GM23338 (cell line): Measurements from ENCODE around the gene FBXO24. TPM values are rescaled to one million over a fixed set of nuclear protein-coding genes. Genes with fewer than 3 reads are reported as not detected.

ENCODE experiments used
- ATAC-seq: fragments of 200-7000 bp; cut with Tn5 transposase; 3 replicates; pipeline ENCODE4 v1.9.1; 2020
- DNase-seq: peaks from one replicate; pipeline ENCODE4 v3.0.0-alpha.2; 2015; ENCODE audit warnings: low spot score
- H2AFZ ChIP-seq: fragments of 200-600 bp; sonication (generic); 2 replicates; pipeline ENCODE4 v1.8.0; 2016; ENCODE audit warnings: antibody characterized with exemption, mild to moderate bottlenecking, moderate library complexity
- H3F3A ChIP-seq: fragments of 200-600 bp; sonication (generic); replicated peaks from 2 replicates; pipeline ENCODE4 v1.8.0; 2017; ENCODE audit warnings: antibody characterized with exemption, mixed run types, low read depth
- H3K27ac ChIP-seq: fragments of 200-600 bp; sonication (generic); 2 replicates; pipeline ENCODE4 v1.6.1; 2016; ENCODE audit warnings: low read depth
- H3K27me3 ChIP-seq: fragments of 200-600 bp; sonication (generic); 2 replicates; pipeline ENCODE4 v1.8.0; 2016; ENCODE audit warnings: mild to moderate bottlenecking, mixed run types, moderate library complexity; ENCODE audit not compliant: insufficient read depth
- H3K36me3 ChIP-seq: fragments of 200-600 bp; sonication (generic); 2 replicates; pipeline ENCODE4 v1.8.0; 2016; ENCODE audit warnings: mild to moderate bottlenecking; ENCODE audit not compliant: insufficient read depth
- H3K4me1 ChIP-seq: fragments of 200-600 bp; sonication (generic); 2 replicates; pipeline ENCODE4 v1.8.0; 2016; ENCODE audit warnings: mild to moderate bottlenecking, moderate library complexity; ENCODE audit not compliant: insufficient read depth
- H3K4me2 ChIP-seq: fragments of 200-600 bp; sonication (generic); 2 replicates; pipeline ENCODE4 v1.7.1; 2017; ENCODE audit warnings: mixed run types
- H3K4me3 ChIP-seq: fragments of 200-600 bp; sonication (generic); 2 replicates; pipeline ENCODE4 v1.6.1; 2016; ENCODE audit warnings: mixed run types
- H3K79me2 ChIP-seq: fragments of 200-600 bp; sonication (generic); replicated peaks from 2 replicates; pipeline ENCODE4 v1.8.0; 2017; ENCODE audit warnings: mild to moderate bottlenecking; ENCODE audit not compliant: insufficient read depth
- H3K9me2 ChIP-seq: fragments of 200-600 bp; sonication (generic); 2 replicates; pipeline ENCODE4 v1.8.0; 2017; ENCODE audit not compliant: insufficient read depth
- H4K20me1 ChIP-seq: fragments of 200-600 bp; sonication (generic); replicated peaks from 2 replicates; pipeline ENCODE4 v1.8.0; 2017; ENCODE audit warnings: mild to moderate bottlenecking; ENCODE audit not compliant: insufficient read depth
- H3K27ac Mint-ChIP-seq: 2 replicates; pipeline ENCODE4 v1.8.0; 2020; ENCODE audit warnings: inconsistent platforms, mild to moderate bottlenecking, moderate library complexity, mixed read lengths
- H3K27me3 Mint-ChIP-seq: 3 replicates; pipeline ENCODE4 v1.8.0; 2022; ENCODE audit warnings: low read depth, mild to moderate bottlenecking, moderate library complexity, mixed read lengths, inconsistent platforms; ENCODE audit not compliant: insufficient read depth, poor library complexity
- H3K36me3 Mint-ChIP-seq: 3 replicates; pipeline ENCODE4 v1.8.0; 2021; ENCODE audit warnings: low read depth, mild to moderate bottlenecking, inconsistent platforms, moderate library complexity, mixed read lengths
- H3K4me1 Mint-ChIP-seq: 3 replicates; pipeline ENCODE4 v1.8.0; 2020; ENCODE audit warnings: mild to moderate bottlenecking, inconsistent platforms, mixed read lengths
- H3K4me3 Mint-ChIP-seq: 3 replicates; pipeline ENCODE4 v1.8.0; 2021; ENCODE audit warnings: moderate library complexity, mild to moderate bottlenecking, inconsistent platforms, mixed read lengths
- H3K9me3 Mint-ChIP-seq: 3 replicates; pipeline ENCODE4 v1.8.0; 2020; ENCODE audit warnings: moderate library complexity, mild to moderate bottlenecking, inconsistent platforms, mixed read lengths
- CREB1 ChIP-seq: fragments of 250-450 bp; sonication (Bioruptor Pico); IDR thresholded peaks from 2 replicates; pipeline ENCODE4 v1.5.0; 2020; ENCODE audit warnings: low read depth, mild to moderate bottlenecking, moderate library complexity
- CTCF ChIP-seq, 2 experiments: fragments of 200-600 bp in 1 of 2; sonication (generic) in 1 of 2; conservative IDR thresholded peaks; 2 replicates each; pipeline versions ENCODE4 v1.5.1 to v1.6.1; 2016 to 2017; ENCODE audit warnings: antibody characterized with exemption in 2 of 2, low read depth in 2 of 2, mild to moderate bottlenecking in 2 of 2, moderate library complexity in 1 of 2
- ETS1 ChIP-seq: IDR thresholded peaks from 2 replicates; pipeline ENCODE4 v1.6.1; 2016; ENCODE audit warnings: antibody characterized with exemption
- EZH2 ChIP-seq: fragments of 200-600 bp; sonication (generic); IDR thresholded peaks from one replicate; pipeline ENCODE4 v1.8.0; 2017; ENCODE audit warnings: antibody characterized with exemption, mild to moderate bottlenecking, low read depth; ENCODE audit not compliant: unreplicated experiment
- EZH2phosphoT487 ChIP-seq: fragments of 200-600 bp; sonication (generic); IDR thresholded peaks from one replicate; pipeline ENCODE4 v1.8.1; 2018; ENCODE audit warnings: antibody characterized with exemption; ENCODE audit not compliant: unreplicated experiment
- JUNB ChIP-seq: IDR thresholded peaks from one replicate; pipeline ENCODE4 v1.6.1; 2016; ENCODE audit warnings: antibody characterized with exemption; ENCODE audit not compliant: unreplicated experiment
- NANOG ChIP-seq: IDR thresholded peaks from 2 replicates; pipeline ENCODE4 v1.6.1; 2016; ENCODE audit warnings: antibody characterized with exemption, borderline replicate concordance
- POLR2AphosphoS5 ChIP-seq: IDR thresholded peaks from 2 replicates; pipeline ENCODE4 v1.6.1; 2016; ENCODE audit warnings: antibody characterized with exemption, low read depth
- REST ChIP-seq: IDR thresholded peaks from one replicate; pipeline ENCODE4 v1.6.1; 2018; ENCODE audit warnings: antibody characterized with exemption; ENCODE audit not compliant: unreplicated experiment
- STAT1 ChIP-seq: IDR thresholded peaks from one replicate; pipeline ENCODE4 v1.6.1; 2016; ENCODE audit warnings: antibody characterized with exemption; ENCODE audit not compliant: unreplicated experiment
- ZNF114 ChIP-seq: fragments of 250-450 bp; sonication (Bioruptor Pico); IDR thresholded peaks from 2 replicates; pipeline ENCODE4 v1.5.0; 2020; ENCODE audit warnings: mild to moderate bottlenecking, moderate library complexity
- ZNF331 ChIP-seq: fragments of 250-450 bp; sonication (Bioruptor Pico); IDR thresholded peaks from 2 replicates; pipeline ENCODE4 v1.5.0; 2020; ENCODE audit warnings: low read depth, mild to moderate bottlenecking, moderate library complexity
- polyA plus RNA-seq: library from polyadenylated mRNA; unstranded; fragments of >200 nt; fragmentation: Nextera tagmentation; extraction: Ambion mirVana; gene quantifications from 2 replicates; pipeline ENCODE4 v1.2.1, GENCODE V29; 2016
- total RNA-seq: library from RNA; depleted of rRNA; stranded (reverse); fragments of >200 nt; shearing (Covaris generic); gene quantifications from 2 replicates; pipeline ENCODE4 v1.2.3, GENCODE V29; 2014
- TF ChIP-seq, protein P1 (sequence below): fragments of 250-450 bp; sonication (Bioruptor Pico); IDR thresholded peaks from 2 replicates; pipeline ENCODE4 v1.5.0; 2020; ENCODE audit warnings: mild to moderate bottlenecking, moderate library complexity

The FBXO24 gene
- total and polyA plus RNA-seq, 2 experiments from 2014 or later, result 2.1 to 2.4 TPM

- Histone ChIP-seq H3K9me2 (no peaks in the 10 kb centered on the region), H3F3A (no peaks in the 10 kb centered on the region), H3K36me3 (no peaks in the 10 kb centered on the region; the same call in 1 of the 2 replicates), H2AFZ (no peak overlapping the region), H3K27me3 (no peaks in the 10 kb centered on the region), H3K4me2 (no peak overlapping the region), H3K4me1 (no peaks in the 10 kb centered on the region), H3K27ac (no peak overlapping the region), H3K4me3 (no peak overlapping the region), H4K20me1 (no peaks in the 10 kb centered on the region), H3K79me2 (no peaks in the 10 kb centered on the region)
- Mint-ChIP-seq H3K4me1 (no peaks in the 10 kb centered on the region; the same call in 2 of the 3 replicates), H3K27me3 (no peaks in the 10 kb centered on the region), H3K27ac (no peak overlapping the region), H3K9me3 (no peaks in the 10 kb centered on the region; the same call in 2 of the 3 replicates), H3K4me3 (no peak overlapping the region), H3K36me3 (peaks cover 15% of the 10 kb centered on the region)
- no peak for DNase-seq
- ATAC-seq, result no peak
- TF ChIP-seq EZH2, result no peak
- no peak for TF ChIP-seq CREB1 (CRISPR knock-in tag)
- TF ChIP-seq, protein P1, sequence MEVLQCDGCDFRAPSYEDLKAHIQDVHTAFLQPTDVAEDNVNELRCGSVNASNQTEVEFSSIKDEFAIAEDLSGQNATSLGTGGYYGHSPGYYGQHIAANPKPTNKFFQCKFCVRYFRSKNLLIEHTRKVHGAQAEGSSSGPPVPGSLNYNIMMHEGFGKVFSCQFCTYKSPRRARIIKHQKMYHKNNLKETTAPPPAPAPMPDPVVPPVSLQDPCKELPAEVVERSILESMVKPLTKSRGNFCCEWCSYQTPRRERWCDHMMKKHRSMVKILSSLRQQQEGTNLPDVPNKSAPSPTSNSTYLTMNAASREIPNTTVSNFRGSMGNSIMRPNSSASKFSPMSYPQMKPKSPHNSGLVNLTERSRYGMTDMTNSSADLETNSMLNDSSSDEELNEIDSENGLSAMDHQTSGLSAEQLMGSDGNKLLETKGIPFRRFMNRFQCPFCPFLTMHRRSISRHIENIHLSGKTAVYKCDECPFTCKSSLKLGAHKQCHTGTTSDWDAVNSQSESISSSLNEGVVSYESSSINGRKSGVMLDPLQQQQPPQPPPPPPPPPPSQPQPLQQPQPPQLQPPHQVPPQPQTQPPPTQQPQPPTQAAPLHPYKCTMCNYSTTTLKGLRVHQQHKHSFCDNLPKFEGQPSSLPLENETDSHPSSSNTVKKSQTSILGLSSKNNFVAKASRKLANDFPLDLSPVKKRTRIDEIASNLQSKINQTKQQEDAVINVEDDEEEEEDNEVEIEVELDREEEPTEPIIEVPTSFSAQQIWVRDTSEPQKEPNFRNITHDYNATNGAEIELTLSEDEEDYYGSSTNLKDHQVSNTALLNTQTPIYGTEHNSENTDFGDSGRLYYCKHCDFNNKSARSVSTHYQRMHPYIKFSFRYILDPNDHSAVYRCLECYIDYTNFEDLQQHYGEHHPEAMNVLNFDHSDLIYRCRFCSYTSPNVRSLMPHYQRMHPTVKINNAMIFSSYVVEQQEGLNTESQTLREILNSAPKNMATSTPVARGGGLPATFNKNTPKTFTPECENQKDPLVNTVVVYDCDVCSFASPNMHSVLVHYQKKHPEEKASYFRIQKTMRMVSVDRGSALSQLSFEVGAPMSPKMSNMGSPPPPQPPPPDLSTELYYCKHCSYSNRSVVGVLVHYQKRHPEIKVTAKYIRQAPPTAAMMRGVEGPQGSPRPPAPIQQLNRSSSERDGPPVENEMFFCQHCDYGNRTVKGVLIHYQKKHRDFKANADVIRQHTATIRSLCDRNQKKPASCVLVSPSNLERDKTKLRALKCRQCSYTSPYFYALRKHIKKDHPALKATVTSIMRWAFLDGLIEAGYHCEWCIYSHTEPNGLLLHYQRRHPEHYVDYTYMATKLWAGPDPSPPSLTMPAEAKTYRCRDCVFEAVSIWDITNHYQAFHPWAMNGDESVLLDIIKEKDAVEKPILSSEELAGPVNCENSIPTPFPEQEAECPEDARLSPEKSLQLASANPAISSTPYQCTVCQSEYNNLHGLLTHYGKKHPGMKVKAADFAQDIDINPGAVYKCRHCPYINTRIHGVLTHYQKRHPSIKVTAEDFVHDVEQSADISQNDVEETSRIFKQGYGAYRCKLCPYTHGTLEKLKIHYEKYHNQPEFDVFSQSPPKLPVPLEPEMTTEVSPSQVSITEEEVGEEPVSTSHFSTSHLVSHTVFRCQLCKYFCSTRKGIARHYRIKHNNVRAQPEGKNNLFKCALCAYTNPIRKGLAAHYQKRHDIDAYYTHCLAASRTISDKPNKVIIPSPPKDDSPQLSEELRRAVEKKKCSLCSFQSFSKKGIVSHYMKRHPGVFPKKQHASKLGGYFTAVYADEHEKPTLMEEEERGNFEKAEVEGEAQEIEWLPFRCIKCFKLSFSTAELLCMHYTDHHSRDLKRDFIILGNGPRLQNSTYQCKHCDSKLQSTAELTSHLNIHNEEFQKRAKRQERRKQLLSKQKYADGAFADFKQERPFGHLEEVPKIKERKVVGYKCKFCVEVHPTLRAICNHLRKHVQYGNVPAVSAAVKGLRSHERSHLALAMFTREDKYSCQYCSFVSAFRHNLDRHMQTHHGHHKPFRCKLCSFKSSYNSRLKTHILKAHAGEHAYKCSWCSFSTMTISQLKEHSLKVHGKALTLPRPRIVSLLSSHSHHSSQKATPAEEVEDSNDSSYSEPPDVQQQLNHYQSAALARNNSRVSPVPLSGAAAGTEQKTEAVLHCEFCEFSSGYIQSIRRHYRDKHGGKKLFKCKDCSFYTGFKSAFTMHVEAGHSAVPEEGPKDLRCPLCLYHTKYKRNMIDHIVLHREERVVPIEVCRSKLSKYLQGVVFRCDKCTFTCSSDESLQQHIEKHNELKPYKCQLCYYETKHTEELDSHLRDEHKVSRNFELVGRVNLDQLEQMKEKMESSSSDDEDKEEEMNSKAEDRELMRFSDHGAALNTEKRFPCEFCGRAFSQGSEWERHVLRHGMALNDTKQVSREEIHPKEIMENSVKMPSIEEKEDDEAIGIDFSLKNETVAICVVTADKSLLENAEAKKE (CRISPR knock-in tag), result no peak
- TF ChIP-seq ZNF331 (CRISPR knock-in tag), result no peak
- no peak for TF ChIP-seq NANOG
- TF ChIP-seq EZH2phosphoT487, result no peak
- TF ChIP-seq JUNB, result no peak
- no peak for TF ChIP-seq POLR2AphosphoS5
- TF ChIP-seq REST, result no peak
- TF ChIP-seq ZNF114 (CRISPR knock-in tag), result no peak
- TF ChIP-seq ETS1, result no peak
- no peak for TF ChIP-seq CTCF (conservative IDR thresholded peaks at IDR 0.05; ENCODE audit: low read depth in 2 of 2)
- no peak for TF ChIP-seq STAT1
These were observed 33.1 kb upstream of the FBXO24 start for GRCh38 chr7:100553032-100553431.
